PC-9 (cell line): ENCODE measurements around the gene SEMA5A. TPM values are rescaled to one million over a fixed set of nuclear protein-coding genes. Genes with fewer than 3 reads are reported as not detected.

ENCODE experiments used
- BruUV-seq: library from RNA; stranded (reverse); fragments of 400-500 nt; replicated peaks from 2 replicates; lab custom pipeline; 2021; lab: Mats Ljungman, UMichigan
- CTCF ChIA-PET: fragments of 300-600 bp; sonication (Branson Sonifier 250); formaldehyde crosslinking; loops from one replicate; lab custom pipeline; 2022; ENCODE audit warnings: antibody characterized with exemption; lab: Charles Lee
- POLR2A ChIA-PET: fragments of 300-600 bp; sonication (Branson Sonifier 250); formaldehyde crosslinking; loops from one replicate; lab custom pipeline; 2022; ENCODE audit warnings: antibody characterized with exemption; ENCODE audit not compliant: unreplicated experiment; lab: Charles Lee
- DNase-seq, 2 experiments: peaks; one replicate each; pipeline versions ENCODE4 v3.0.0 to v3.0.0-alpha.2; 2015 to 2022; ENCODE audit warnings: mixed read lengths in 1 of 2
- H2AFZ ChIP-seq: fragments of 200-600 bp; sonication (generic); 2 replicates; pipeline ENCODE4 v1.8.1; 2017; ENCODE audit warnings: antibody characterized with exemption
- H3F3A ChIP-seq: fragments of 200-600 bp; sonication (generic); 2 replicates; pipeline ENCODE4 v1.8.1; 2017; ENCODE audit warnings: antibody characterized with exemption, mild to moderate bottlenecking, low read depth; ENCODE audit not compliant: insufficient read depth
- H3K27ac ChIP-seq: fragments of 200-600 bp; sonication (generic); 2 replicates; pipeline ENCODE4 v1.6.1; 2016; ENCODE audit warnings: mixed run types
- H3K27me3 ChIP-seq: fragments of 200-600 bp; sonication (generic); 2 replicates; pipeline ENCODE4 v1.6.1; 2016; ENCODE audit warnings: low read depth, mixed run types; ENCODE audit not compliant: insufficient read depth
- H3K36me3 ChIP-seq: fragments of 200-600 bp; sonication (generic); 2 replicates; pipeline ENCODE4 v1.6.1; 2016; ENCODE audit warnings: low read depth, mixed run types
- H3K4me1 ChIP-seq: fragments of 200-600 bp; sonication (generic); replicated peaks from 2 replicates; pipeline ENCODE4 v1.6.1; 2016; ENCODE audit warnings: mixed run types; ENCODE audit not compliant: insufficient read depth
- H3K4me2 ChIP-seq: fragments of 200-600 bp; sonication (generic); 2 replicates; pipeline ENCODE4 v1.6.1; 2017; ENCODE audit warnings: mixed run types
- H3K4me3 ChIP-seq: fragments of 200-600 bp; sonication (generic); 2 replicates; pipeline ENCODE4 v1.6.1; 2016; ENCODE audit warnings: mixed run types
- H3K79me2 ChIP-seq: fragments of 200-600 bp; sonication (generic); 2 replicates; pipeline ENCODE4 v1.6.1; 2017; ENCODE audit warnings: low read depth, mixed run types
- H3K9me2 ChIP-seq: fragments of 200-600 bp; sonication (generic); 2 replicates; pipeline ENCODE4 v1.8.1; 2017; ENCODE audit warnings: mild to moderate bottlenecking; ENCODE audit not compliant: insufficient read depth
- H3K9me3 ChIP-seq: fragments of 200-600 bp; sonication (generic); 2 replicates; pipeline ENCODE4 v1.8.1; 2016; ENCODE audit warnings: low read depth; ENCODE audit not compliant: insufficient read depth
- H4K20me1 ChIP-seq: fragments of 200-600 bp; sonication (generic); 2 replicates; pipeline ENCODE4 v1.8.1; 2017; ENCODE audit not compliant: insufficient read depth
- EZH2 ChIP-seq: fragments of 200-600 bp; sonication (generic); IDR thresholded peaks from 2 replicates; pipeline ENCODE4 v1.8.0; 2017; ENCODE audit warnings: antibody characterized with exemption, low read depth
- intact Hi-C: fragments of 100-400 bp; cut with micrococcal nuclease; formaldehyde crosslinking; loops from one replicate; pipeline ENCODE4 v1.10.0; 2022; ENCODE audit not compliant: unreplicated experiment
- total RNA-seq: library from RNA; stranded (reverse); gene quantifications from 2 replicates; pipeline ENCODE4 v1.2.3, GENCODE V29; 2021
- TF ChIP-seq, protein P1 (sequence below): fragments of 200-600 bp; sonication (generic); conservative IDR thresholded peaks from 2 replicates; pipeline ENCODE4 v1.6.1; 2017; ENCODE audit warnings: mixed run types, antibody characterized with exemption, mild to moderate bottlenecking, moderate library complexity

Gene SEMA5A
- total RNA-seq, 1 experiment from 2014 or later: not detected

GRCh38 chr5:9392625-9393024 is 153.2 kb downstream of the SEMA5A start:
- no peaks in the 10 kb centered on the region for H3K36me3 ChIP-seq
- no peak overlapping the region for H3K27ac ChIP-seq
- intact Hi-C loops: no loop called here
- no TSS peak for BruUV-seq
- no peak for TF ChIP-seq EZH2
- TF ChIP-seq, protein P1, sequence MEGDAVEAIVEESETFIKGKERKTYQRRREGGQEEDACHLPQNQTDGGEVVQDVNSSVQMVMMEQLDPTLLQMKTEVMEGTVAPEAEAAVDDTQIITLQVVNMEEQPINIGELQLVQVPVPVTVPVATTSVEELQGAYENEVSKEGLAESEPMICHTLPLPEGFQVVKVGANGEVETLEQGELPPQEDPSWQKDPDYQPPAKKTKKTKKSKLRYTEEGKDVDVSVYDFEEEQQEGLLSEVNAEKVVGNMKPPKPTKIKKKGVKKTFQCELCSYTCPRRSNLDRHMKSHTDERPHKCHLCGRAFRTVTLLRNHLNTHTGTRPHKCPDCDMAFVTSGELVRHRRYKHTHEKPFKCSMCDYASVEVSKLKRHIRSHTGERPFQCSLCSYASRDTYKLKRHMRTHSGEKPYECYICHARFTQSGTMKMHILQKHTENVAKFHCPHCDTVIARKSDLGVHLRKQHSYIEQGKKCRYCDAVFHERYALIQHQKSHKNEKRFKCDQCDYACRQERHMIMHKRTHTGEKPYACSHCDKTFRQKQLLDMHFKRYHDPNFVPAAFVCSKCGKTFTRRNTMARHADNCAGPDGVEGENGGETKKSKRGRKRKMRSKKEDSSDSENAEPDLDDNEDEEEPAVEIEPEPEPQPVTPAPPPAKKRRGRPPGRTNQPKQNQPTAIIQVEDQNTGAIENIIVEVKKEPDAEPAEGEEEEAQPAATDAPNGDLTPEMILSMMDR: no peak
- ChIA-PET POLR2A (no interaction called here), CTCF (no interaction called here)
- no peaks in the 10 kb centered on the region for H4K20me1 ChIP-seq
- no peaks in the 10 kb centered on the region for H3F3A ChIP-seq
- no peaks in the 10 kb centered on the region; the same call in 1 of the 2 replicates for H3K9me3 ChIP-seq
- DNase-seq: no peak
- H3K79me2 ChIP-seq: no peaks in the 10 kb centered on the region
- H2AFZ ChIP-seq: no peak overlapping the region
- H3K4me1 ChIP-seq: no peaks in the 10 kb centered on the region
- no peak overlapping the region for H3K4me3 ChIP-seq
- H3K27me3 ChIP-seq: no peaks in the 10 kb centered on the region
- H3K4me2 ChIP-seq: no peak overlapping the region
- no peaks in the 10 kb centered on the region for H3K9me2 ChIP-seq

DNA sequence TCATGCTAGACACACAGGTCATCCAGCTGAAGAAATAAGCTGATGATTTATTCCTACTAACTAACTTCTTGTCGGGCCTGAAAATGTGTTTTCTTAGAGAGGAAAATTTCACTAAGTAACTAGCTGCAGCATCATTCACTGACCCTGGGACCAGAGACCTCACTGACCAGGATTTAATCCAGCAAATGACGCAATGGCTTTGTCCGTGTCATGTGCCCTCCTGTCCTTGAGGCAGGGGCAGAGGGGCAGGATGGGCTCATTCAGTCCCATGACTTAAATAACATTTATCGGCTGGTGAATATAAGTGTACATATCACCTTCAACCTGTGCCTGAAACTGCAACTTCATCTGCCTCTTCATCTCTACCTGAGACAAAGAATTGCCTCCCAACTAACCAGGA is 154.8 kb downstream of the SEMA5A start:
- intact Hi-C loops: no loop called here
- ChIA-PET POLR2A (no interaction called here), CTCF (no interaction called here)
- Histone ChIP-seq H3K9me3 (no peaks in the 10 kb centered on the region; the same call in 1 of the 2 replicates), H3K4me3 (no peak overlapping the region), H4K20me1 (no peaks in the 10 kb centered on the region), H3K9me2 (no peaks in the 10 kb centered on the region), H3K4me1 (no peaks in the 10 kb centered on the region), H3K36me3 (no peaks in the 10 kb centered on the region), H3K4me2 (no peak overlapping the region), H3F3A (no peaks in the 10 kb centered on the region), H2AFZ (no peak overlapping the region), H3K27ac (no peak overlapping the region), H3K27me3 (no peaks in the 10 kb centered on the region), H3K79me2 (no peaks in the 10 kb centered on the region)
- no peak for DNase-seq
- TF ChIP-seq, protein P1: no peak
- TF ChIP-seq EZH2: no peak
- BruUV-seq: no TSS peak

DNA sequence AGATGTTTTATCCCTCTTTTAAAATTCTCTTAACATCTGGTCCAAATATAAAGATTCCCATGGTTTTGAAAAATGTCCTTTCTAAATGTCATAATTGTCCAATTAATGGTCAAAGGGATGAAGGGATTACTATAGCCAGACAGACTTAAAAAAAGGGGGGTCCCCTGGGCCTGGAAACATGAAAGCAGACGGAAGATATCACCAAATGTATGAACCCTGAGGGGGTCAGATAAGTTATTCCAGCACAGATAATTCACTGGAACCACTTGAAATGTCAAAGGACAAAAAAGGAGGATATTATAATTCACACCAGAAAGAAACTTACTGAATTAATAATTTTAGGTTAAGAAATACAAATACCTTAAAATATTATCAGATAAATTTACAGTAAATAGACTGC is 155.8 kb downstream of the SEMA5A start:
- no peak overlapping the region for H3K4me2 ChIP-seq
- no peaks in the 10 kb centered on the region for H3K36me3 ChIP-seq
- TF ChIP-seq, protein P1: no peak
- no peak for TF ChIP-seq EZH2
- no peak overlapping the region for H3K27ac ChIP-seq
- CTCF ChIA-PET: no interaction called here
- intact Hi-C loops: no loop called here
- no peaks in the 10 kb centered on the region for H3K79me2 ChIP-seq
- H3K4me1 ChIP-seq: no peaks in the 10 kb centered on the region
- no peaks in the 10 kb centered on the region for H3K27me3 ChIP-seq
- POLR2A ChIA-PET: no interaction called here
- no peak for DNase-seq
- no TSS peak for BruUV-seq
- no peaks in the 10 kb centered on the region for H4K20me1 ChIP-seq
- no peaks in the 10 kb centered on the region; the same call in 1 of the 2 replicates for H3K9me3 ChIP-seq
- H3K9me2 ChIP-seq: no peaks in the 10 kb centered on the region
- H2AFZ ChIP-seq: no peak overlapping the region
- no peaks in the 10 kb centered on the region for H3F3A ChIP-seq
- H3K4me3 ChIP-seq: no peak overlapping the region
